HL-60 (cell line): ENCODE results near the gene DLL4.

Experiments
- CTCF ChIP-seq: IDR thresholded peaks from one replicate; pipeline ENCODE4 v1.5.1; 2011; ENCODE audit warnings: low read length, control low read depth, inconsistent platforms; ENCODE audit not compliant: insufficient read depth
- GABPA ChIP-seq: IDR thresholded peaks from 2 replicates; pipeline ENCODE4 v1.6.1; 2012; ENCODE audit warnings: low read depth
- POLR2AphosphoS5 ChIP-seq: IDR thresholded peaks from 2 replicates; pipeline ENCODE4 v1.6.1; 2012; ENCODE audit warnings: low read depth

GRCh38 chr15:40912478-40912877 lies 16.7 kb upstream of the DLL4 start:
- TF ChIP-seq CTCF (no peak), GABPA (no peak), POLR2AphosphoS5 (no peak)
